Endothelial cell of umbilical vein (primary cell): ENCODE results near the gene GRPR. TPM values are rescaled to one million over a fixed set of nuclear protein-coding genes. Genes with fewer than 3 reads are reported as not detected.
"Not testable (repeated sequence)": the region's sequence is repeated elsewhere in the genome, so short reads cannot be mapped to it uniquely, and the experiment has no call there.

Experiments used
- BruUV-seq: library from RNA; stranded (reverse); fragments of 400-500 nt; replicated peaks from 2 replicates; lab custom pipeline; 2021; lab: Mats Ljungman, UMichigan
- CTCF ChIA-PET: fragments of 300-600, 350-600 bp; sonication (Branson Sonifier 250); formaldehyde crosslinking; loops from one replicate; lab custom pipeline; 2021; ENCODE audit warnings: antibody characterized with exemption, inconsistent platforms; lab: Charles Lee
- POLR2A ChIA-PET: fragments of 300-600, 350-600 bp; sonication (Branson Sonifier 250); formaldehyde crosslinking; loops from one replicate; lab custom pipeline; 2021; ENCODE audit warnings: antibody characterized with exemption, inconsistent platforms; lab: Charles Lee
- DNase-seq: peaks from one replicate; pipeline ENCODE4 v3.0.0-alpha.2; 2011; ENCODE audit warnings: low read depth, low spot score
- FAIRE-seq: peaks from 2 replicates; lab custom pipeline; 2011; peaks lifted over from hg19 to GRCh38; lab: Jason Lieb, UNC
- H2AFZ ChIP-seq: 2 replicates; pipeline ENCODE4 v1.6.0; 2012; ENCODE audit warnings: low read depth, low read length, control low read depth, inconsistent platforms
- H3K27ac ChIP-seq: 2 replicates; pipeline ENCODE4 v1.5.1; 2011; ENCODE audit warnings: low read depth, mild to moderate bottlenecking, control low read depth, low read length, moderate library complexity; ENCODE audit not compliant: insufficient read depth
- H3K27me3 ChIP-seq, 2 experiments: 2 replicates each; pipeline versions ENCODE4 v1.6.0 to v1.6.1; 2011; ENCODE audit warnings: low read length in 2 of 2, mixed read lengths in 1 of 2; ENCODE audit not compliant: control insufficient read depth in 2 of 2, insufficient read depth in 2 of 2
- H3K36me3 ChIP-seq, 2 experiments: 2 replicates in 1 of 2; 3 replicates in 1 of 2; pipeline ENCODE4 v1.5.1; 2011; ENCODE audit warnings: low read length in 2 of 2, mild to moderate bottlenecking in 1 of 2, moderate library complexity in 1 of 2; ENCODE audit not compliant: control insufficient read depth in 2 of 2, insufficient read depth in 2 of 2; ENCODE audit errors: extremely low read depth in 1 of 2
- H3K4me1 ChIP-seq: 3 replicates; pipeline ENCODE4 v1.5.1; 2011; ENCODE audit warnings: mild to moderate bottlenecking, low read length; ENCODE audit not compliant: control insufficient read depth, insufficient read depth; ENCODE audit errors: extremely low read depth
- H3K4me2 ChIP-seq: 2 replicates; pipeline ENCODE4 v1.6.1; 2011; ENCODE audit warnings: low read length, control low read depth, mixed read lengths; ENCODE audit not compliant: insufficient read depth
- H3K4me3 ChIP-seq, 3 experiments: fragments of 200-600 bp in 1 of 3; sonication (generic), shearing (Covaris generic) in 1 of 3; replicated peaks in 1 of 3; 2 replicates each; pipeline ENCODE4 v1.5.1; 2011 to 2016; ENCODE audit warnings: control low read depth in 3 of 3, low read length in 3 of 3, mild to moderate bottlenecking in 2 of 3, inconsistent platforms in 1 of 3, low read depth in 1 of 3, moderate library complexity in 1 of 3; ENCODE audit not compliant: insufficient read depth in 1 of 3
- H3K79me2 ChIP-seq: 2 replicates; pipeline ENCODE4 v1.6.0; 2012; ENCODE audit warnings: low read length, inconsistent platforms; ENCODE audit not compliant: control insufficient read depth, insufficient read depth
- H3K9ac ChIP-seq: replicated peaks from 2 replicates; pipeline ENCODE3; 2011; ENCODE audit warnings: low read length, control low read depth; ENCODE audit not compliant: insufficient read depth; ENCODE audit errors: extremely low read depth
- H3K9me1 ChIP-seq: replicated peaks from 3 replicates; pipeline ENCODE4 v1.6.0; 2011; ENCODE audit warnings: mild to moderate bottlenecking, low read length; ENCODE audit not compliant: control insufficient read depth, insufficient read depth; ENCODE audit errors: extremely low read depth
- H3K9me3 ChIP-seq: replicated peaks from 2 replicates; pipeline ENCODE4 v1.5.1; 2012; ENCODE audit warnings: low read length, inconsistent platforms; ENCODE audit not compliant: control insufficient read depth, insufficient read depth
- H4K20me1 ChIP-seq: replicated peaks from 2 replicates; pipeline ENCODE3; 2011; ENCODE audit warnings: mild to moderate bottlenecking, low read length; ENCODE audit not compliant: control insufficient read depth, insufficient read depth; ENCODE audit errors: extremely low read depth
- CTCF ChIP-seq, 2 donors: IDR thresholded peaks; 1 replicate in 1 of 2; 2 replicates in 1 of 2; pipeline ENCODE4 v1.5.1; 2011; ENCODE audit warnings: low read length in 2 of 2, mild to moderate bottlenecking in 2 of 2, moderate library complexity in 2 of 2, control low read depth in 1 of 2, inconsistent platforms in 1 of 2, low read depth in 1 of 2; ENCODE audit not compliant: insufficient read depth in 1 of 2; ENCODE audit errors: extremely low read depth in 1 of 2
- EZH2 ChIP-seq: IDR thresholded peaks from 2 replicates; pipeline ENCODE4 v1.6.1; 2012; ENCODE audit warnings: borderline replicate concordance, low read depth, mild to moderate bottlenecking, moderate library complexity, low read length, inconsistent platforms; ENCODE audit not compliant: severe bottlenecking
- FOS ChIP-seq: IDR thresholded peaks from 2 replicates; pipeline ENCODE4 v1.6.1; 2011; ENCODE audit warnings: mild to moderate bottlenecking, low read length, moderate library complexity, borderline replicate concordance; ENCODE audit not compliant: insufficient read depth
- GATA2 ChIP-seq: IDR thresholded peaks from 2 replicates; pipeline ENCODE4 v1.7.0; 2011; ENCODE audit warnings: low read depth, mild to moderate bottlenecking, moderate library complexity, mixed read lengths, low read length; ENCODE audit not compliant: insufficient read length, insufficient read depth
- JUN ChIP-seq: IDR thresholded peaks from 2 replicates; pipeline ENCODE4 v1.6.1; 2011; ENCODE audit warnings: borderline replicate concordance, low read depth; ENCODE audit not compliant: insufficient read length, insufficient read depth
- MAX ChIP-seq: IDR thresholded peaks from 2 replicates; pipeline ENCODE4 v1.6.1; 2011; ENCODE audit not compliant: insufficient read depth, insufficient read length
- MYC ChIP-seq: IDR thresholded peaks from one replicate; pipeline ENCODE4 v1.6.1; 2011; ENCODE audit warnings: mild to moderate bottlenecking, low read depth, low read length
- POLR2A ChIP-seq: IDR thresholded peaks from 2 replicates; pipeline ENCODE4 v1.6.1; 2012; ENCODE audit warnings: low read depth, mild to moderate bottlenecking, control low read depth, low read length
- POLR2AphosphoS5 ChIP-seq: IDR thresholded peaks from 2 replicates; pipeline ENCODE4 v1.6.1; 2012; ENCODE audit warnings: low read depth, mild to moderate bottlenecking, control low read depth, low read length, moderate library complexity; ENCODE audit not compliant: insufficient read depth
- dilution Hi-C: fragments of 300-500 bp; cut with MboI; formaldehyde crosslinking; loops from one replicate; pipeline ENCODE4 v1.15.0; 2019; ENCODE audit warnings: low sequenced_read_pairs; ENCODE audit not compliant: extremely low pct_ligation_motif_present
- intact Hi-C: fragments of 100-400 bp; cut with micrococcal nuclease; formaldehyde crosslinking; loops from one replicate; pipeline ENCODE4 v1.10.0; 2022
- polyA plus RNA-seq, 4 experiments: library from polyadenylated mRNA; depleted of rRNA in 3 of 4; stranded (reverse) in 3 of 4; unstranded in 1 of 4; fragments of >200 nt; gene quantifications; 2 replicates each; pipeline versions ENCODE4 v1.2.1 to v1.2.3, GENCODE V29; 2011 to 2012; ENCODE audit warnings: missing spikeins in 1 of 4
- total RNA-seq: library from RNA; stranded (reverse); gene quantifications from 2 replicates; pipeline ENCODE4 v1.2.3, GENCODE V29; 2021

The GRPR gene
- total and polyA plus RNA-seq, 2 donors (not counting 3 experiments of a cell fraction or from before 2014, with no cell fraction given): 0.11 TPM; not detected in 1

- no peaks in the 10 kb centered on the region for H3K79me2 ChIP-seq
- BruUV-seq: no TSS peak
- FAIRE-seq: no peak
- intact Hi-C loops: loop anchor here (5.0 kb wide), 1 partner anchor 33 kb away; no protein-coding TSS in a partner anchor
- H3K27me3 ChIP-seq: no peaks in the 10 kb centered on the region
- no peaks in the 10 kb centered on the region for H3K9me3 ChIP-seq
- POLR2A ChIA-PET: no interaction called here
- no peak overlapping the region for H3K4me3 ChIP-seq
- H3K27ac ChIP-seq: no peak overlapping the region
- TF ChIP-seq MAX (no peak), POLR2A (no peak), FOS (no peak), POLR2AphosphoS5 (no peak), EZH2 (no peak), JUN (no peak), GATA2 (no peak), CTCF (IDR thresholded peaks at IDR 0.05; ENCODE audit: extremely low read depth in 1 of 2, insufficient read depth in 1 of 2, low read depth in 1 of 2, low read length in 2 of 2) (no peak), MYC (no peak)
- no peaks in the 10 kb centered on the region for H3K4me1 ChIP-seq
- no peaks in the 10 kb centered on the region for H3K9me1 ChIP-seq
- no peak overlapping the region for H3K9ac ChIP-seq
- H2AFZ ChIP-seq: no peak overlapping the region
- CTCF ChIA-PET: no interaction called here
- no peaks in the 10 kb centered on the region for H3K36me3 ChIP-seq
- no peak overlapping the region for H3K4me2 ChIP-seq
- dilution Hi-C loops: no loop called here
- no peak for DNase-seq
- H4K20me1 ChIP-seq: no peaks in the 10 kb centered on the region
These were observed 21.1 kb downstream of the GRPR start for GRCh38 chrX:16144420-16144819.

- dilution Hi-C loops, H3K4me2 ChIP-seq, BruUV-seq, intact Hi-C loops, H3K79me2 ChIP-seq, H3K4me3 ChIP-seq, H3K9me1 ChIP-seq, DNase-seq, H2AFZ ChIP-seq, CTCF ChIA-PET, H3K9me3 ChIP-seq, POLR2A ChIA-PET, FAIRE-seq, H3K27me3 ChIP-seq, H3K27ac ChIP-seq, H3K9ac ChIP-seq, H3K36me3 ChIP-seq, H3K4me1 ChIP-seq, H4K20me1 ChIP-seq: not testable (repeated sequence)
These were observed 21.7 kb downstream of the GRPR start for GRCh38 chrX:16145093-16145492.
